Measurements from ENCODE around the gene HMGA1.

HMGA1 gene

GRCh38 chr6:34225551-34225950 is 11.1 kb upstream of the HMGA1 start:
- DNase-seq: no peak

DNA sequence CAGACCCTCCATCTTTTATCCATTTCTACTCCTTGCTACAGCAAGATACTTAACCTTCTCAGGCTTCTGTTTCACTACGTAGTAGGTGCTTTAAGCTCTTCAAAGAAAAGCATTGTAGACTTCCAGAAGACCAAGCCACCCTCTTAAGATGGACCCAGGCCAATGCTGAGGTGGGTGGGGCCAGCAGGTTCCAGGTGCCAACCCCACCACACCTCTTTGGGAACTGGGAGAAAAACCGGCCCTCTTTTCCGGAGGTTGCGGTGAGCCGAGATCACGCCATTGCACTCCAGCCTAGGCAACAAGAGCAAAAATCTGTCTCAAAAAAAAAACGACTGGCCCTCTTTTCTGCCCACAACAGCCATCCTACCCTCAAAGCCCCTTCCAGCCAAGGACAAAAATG is 10.6 kb upstream of the HMGA1 start:
- DNase-seq: no peak

DNA sequence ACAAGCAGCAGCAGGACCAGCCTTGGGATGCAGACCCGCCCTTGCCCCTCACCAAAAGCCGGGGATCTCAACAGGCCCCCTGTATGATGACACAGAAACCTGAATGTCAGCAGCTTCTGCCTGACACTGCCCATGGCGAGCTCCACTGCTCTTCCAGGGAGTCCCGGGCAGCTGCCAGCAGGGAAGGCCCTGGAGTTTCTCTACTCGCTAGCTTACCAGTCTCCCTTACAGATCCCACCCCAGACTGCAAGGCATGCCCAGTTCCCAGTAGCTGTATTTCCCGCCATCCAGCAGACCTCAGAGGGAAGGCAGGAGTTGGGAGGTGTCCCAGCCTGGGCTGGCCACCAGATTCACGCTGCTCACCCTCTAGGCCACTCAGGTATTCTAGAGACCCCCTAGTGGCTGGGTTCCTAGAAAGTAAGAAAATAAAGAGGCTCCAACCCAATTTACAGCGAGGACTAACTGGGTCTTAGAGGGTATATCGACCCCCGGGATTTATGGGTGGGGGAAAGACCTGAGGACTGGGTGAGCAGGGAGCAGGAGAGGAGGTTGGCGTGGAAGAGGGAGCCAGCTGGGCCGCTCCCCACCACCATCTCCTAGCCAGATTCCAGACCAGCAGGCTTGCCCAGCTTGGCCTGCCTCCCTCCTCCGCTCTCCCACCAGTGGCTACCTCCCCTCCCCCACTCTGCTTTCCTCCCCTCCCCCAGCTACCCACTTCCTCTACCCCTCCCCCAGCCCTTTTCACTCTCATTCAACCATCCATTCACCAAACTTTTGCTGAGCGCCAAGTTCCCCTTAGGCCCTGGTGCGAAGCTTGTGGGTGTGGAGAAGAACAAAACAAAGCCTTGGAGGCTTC is 9.7 kb upstream of the HMGA1 start:
- no peak for DNase-seq

DNA sequence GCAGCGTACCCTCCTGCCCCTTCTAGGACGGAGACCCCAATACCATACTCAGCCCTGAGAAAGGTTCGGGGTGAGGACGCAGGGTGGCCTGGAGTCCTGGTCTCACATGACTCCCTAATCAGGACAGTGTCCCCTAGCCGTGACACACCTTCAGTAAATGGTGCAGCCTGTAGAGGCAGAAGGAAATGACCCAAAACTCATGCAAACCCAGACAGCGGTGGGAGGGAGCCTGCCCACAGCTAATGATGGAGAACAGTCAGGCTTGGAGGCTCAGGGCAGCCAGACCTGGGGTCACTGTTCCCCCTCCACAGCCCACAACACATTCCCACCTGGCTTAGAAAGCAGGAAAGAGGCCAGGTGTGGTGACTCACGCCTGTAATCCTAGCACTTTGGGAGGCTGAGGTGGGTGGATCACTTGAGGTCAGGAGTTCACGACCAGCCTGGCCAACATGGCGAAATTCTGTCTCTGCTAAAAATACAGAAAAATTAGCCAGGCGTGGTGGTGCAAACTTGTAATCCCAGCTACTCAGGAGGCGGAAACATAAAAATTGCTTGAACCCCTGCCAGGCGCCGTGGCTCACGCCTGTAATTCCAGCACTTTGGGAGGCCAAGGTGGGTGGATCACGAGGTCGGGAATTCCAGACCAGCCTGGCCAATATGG is 8.8 kb upstream of the HMGA1 start:
- DNase-seq: no peak

DNA sequence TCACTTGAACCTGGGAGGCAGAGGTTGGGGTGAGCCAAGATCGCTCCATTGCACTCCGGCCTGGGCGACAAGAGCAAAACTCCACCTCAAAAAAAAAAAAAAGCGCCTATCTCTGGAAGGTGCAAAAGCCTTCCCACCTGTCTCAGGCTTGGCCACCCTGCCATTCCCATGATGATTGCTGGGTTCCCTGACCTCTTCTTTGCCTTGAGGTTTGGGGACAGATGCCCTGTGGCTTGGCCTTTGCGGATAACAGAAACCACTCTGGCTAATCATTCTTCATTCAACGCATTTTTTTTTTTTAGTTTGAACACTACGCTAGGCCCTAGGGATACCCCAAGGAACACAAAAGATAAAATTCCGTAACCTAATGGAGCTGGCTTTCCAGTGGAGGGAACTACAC is 6.8 kb upstream of the HMGA1 start:
- no peak for DNase-seq

DNA sequence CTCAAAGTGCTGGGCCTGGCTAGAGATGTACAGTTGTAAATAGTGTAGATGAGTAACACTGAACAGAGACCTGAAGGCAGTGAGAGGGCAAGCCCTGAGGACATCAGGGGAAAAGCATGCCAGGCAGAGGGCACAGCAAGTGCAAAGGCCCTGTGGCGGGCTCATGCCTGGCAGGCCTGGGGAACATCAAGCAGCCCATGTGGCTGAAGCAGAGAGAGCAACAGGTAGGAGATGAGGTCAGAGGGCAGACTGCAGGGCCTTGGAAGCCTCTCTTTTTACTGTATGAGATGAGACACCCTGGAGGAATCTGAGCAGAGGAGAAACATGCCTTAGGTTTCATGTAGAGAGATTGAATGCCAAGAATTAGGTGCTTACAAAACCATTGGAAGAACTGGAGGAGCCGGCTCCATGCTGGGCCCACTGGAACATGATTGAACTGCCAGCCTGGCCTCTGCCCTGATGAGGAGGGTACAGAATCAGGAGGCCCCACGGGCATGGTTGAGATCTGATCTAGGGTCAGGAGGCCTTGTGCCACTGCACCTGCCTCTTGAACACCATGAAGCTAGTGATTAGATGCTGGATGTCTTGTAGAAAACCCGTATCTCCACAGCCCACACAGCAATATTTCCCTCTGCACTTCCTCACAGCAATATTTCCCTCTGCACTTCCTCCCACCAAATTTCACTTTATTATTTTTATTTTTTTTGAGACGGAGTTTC is 5.9 kb upstream of the HMGA1 start:
- DNase-seq: no peak

- DNase-seq: no peak
These were observed 4.9 kb upstream of the HMGA1 start for GRCh38 chr6:34231566-34232336.

- no peak for DNase-seq
These were observed 3.8 kb upstream of the HMGA1 start for GRCh38 chr6:34232901-34233300.

GRCh38 chr6:34233867-34234266 is 2.8 kb upstream of the HMGA1 start:
- DNase-seq: no peak

DNA sequence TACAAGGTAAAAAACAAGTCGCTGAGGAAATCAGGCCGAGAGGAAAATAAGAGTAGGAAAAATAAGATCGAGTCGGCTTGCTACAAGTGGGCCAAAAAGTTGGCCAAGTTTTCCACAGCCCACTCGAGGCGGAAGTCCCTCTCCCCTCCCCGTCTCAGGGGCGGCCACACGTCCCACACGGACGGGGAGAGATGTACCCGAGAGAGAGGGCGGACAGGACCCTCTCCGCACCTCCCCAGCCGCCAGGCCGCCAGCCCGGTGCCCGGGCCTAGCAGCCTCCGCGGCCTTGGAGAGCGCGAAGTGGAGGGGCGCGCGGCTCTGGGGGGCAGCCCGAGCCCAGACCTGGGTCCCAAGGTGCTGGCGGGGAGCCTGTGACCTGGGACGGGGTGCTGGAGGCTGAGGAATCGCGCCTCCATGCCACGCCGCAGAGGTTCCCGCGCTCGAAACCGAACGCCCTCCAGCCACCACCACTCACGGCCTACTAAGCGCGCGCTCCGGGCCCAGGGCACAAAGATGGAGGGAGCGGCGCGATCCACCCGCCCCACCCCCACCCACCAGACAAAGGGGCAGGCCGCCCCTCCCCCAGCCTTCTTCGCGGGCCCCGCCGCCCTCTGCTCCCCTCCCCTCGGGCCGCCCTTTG is 1.9 kb upstream of the HMGA1 start:
- DNase-seq: no peak

DNA sequence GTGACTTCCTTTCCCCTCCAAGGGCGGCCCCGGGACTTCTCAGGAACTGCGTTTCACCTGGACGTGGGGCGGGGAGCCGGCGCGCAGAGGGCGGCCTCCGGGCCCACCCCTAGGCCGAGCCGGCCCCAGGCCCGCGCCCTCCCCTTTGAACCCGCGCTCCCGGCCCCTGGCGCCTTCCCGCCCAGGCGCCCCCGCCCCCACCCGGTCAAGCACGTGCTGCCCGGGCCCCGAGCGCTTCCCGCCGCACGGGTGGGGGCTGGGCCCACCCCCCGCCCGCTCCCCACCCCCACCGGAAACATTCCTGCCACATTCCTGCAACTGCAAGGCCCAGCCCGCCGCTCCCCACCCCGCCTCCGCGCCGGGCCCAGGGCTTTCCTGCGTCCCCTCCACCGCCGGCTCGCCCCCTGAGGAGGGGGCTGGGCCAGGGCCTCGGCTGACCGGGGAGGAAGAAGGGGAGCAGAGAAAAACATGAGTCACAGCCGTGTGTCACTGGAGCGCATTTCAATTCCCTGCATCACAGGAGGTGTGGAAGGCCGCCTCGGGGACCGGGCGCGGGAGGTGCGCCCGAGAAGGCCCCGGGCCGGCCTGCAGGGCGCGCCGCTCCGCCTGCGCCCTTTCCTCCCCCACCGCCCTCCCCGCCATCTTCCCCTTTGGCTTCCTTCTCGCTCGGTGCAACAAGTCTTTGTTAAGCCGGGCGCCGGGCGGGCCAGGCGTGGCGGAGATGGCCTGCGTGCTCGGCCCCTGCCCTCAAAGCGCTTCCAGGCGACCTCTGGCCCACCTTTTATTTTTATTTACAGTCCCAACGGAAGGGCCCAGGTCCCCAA is 1.2 kb upstream of the HMGA1 start:
- DNase-seq: peak; percentile 81

DNA sequence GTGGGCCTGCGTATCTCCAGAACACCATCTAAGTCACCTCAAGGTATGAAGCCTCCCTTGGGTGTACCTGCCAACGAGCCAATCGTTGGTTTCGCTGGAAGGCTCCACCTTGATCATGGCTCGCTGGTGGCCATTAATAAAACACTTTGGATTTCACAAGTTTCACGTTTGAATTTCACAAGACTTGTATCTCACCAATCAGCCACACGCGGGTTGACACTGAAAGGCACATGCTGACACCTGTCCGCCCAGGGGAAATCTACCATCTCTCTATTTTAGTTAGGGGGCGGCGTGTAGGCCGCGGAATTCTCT is 586 bp upstream of the HMGA1 start:
- DNase-seq: peak; percentile 71

DNA sequence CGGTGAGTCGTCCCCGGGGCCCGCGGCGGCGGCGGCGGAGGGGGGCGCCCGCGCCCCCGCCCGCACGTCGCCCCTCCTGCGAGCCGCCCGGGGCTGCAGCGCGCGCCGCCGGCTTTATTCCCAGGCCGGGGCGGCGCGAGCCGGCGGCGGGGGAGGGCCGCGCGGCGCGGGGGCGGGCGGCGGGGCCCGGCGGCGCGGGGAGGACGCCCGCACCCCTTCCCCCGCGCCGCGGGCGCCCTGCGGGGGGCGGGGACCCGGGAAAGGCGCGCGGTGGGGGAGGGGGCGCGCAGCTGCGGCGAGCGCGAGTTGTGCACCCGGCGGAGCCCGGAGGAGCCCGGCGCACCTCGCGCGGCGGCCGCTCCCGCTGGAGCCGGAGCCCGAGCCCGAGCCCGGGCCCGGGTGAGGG is 646 bp downstream of the HMGA1 start:
- no peak for DNase-seq

DNA sequence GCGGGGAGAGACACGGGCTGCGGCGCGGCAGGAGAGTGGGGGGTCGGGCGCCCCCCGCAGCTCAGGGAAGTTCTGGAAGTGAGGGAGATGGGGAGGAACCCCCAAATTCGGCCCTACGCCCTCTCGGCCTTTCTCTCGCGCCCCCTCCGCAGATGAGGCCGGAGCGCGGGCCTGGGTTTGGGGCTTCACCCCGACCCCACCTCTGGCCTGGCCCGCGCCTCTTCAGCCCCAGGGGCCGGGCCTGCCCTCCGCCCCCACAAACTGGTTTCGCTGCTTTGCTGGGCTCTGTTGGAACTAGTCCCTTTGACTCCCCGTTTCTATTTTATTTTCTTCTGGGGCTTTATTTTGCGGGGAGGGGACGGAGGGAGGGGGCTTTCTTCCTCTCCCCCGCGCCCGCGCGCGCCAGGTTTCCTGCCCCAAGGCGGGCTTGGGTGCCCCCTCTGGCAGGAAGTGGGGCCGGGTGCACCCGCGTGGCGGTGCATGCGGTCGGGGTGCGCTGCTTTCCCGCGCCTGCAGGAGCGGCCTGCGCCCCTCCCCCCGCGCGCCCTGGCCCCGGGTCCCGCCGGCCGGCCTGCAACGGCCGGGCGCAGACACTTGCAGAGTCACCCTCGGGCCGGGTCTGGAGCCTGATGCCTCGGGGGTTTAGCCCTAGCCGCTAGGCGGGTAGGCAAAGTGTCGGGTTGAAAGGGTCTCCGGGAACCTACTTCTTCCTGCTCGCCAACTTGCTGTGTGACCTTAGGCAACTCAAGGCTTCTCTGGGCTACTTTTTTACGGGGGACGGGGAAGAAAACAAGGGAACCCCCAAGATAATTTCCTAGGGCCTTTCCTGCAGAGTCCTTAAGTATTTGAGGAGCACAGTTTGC is 1.3 kb downstream of the HMGA1 start:
- DNase-seq: peak; percentile 53

- DNase-seq: no peak
These were observed 2.2 kb downstream of the HMGA1 start for GRCh38 chr6:34238585-34239499.

DNA sequence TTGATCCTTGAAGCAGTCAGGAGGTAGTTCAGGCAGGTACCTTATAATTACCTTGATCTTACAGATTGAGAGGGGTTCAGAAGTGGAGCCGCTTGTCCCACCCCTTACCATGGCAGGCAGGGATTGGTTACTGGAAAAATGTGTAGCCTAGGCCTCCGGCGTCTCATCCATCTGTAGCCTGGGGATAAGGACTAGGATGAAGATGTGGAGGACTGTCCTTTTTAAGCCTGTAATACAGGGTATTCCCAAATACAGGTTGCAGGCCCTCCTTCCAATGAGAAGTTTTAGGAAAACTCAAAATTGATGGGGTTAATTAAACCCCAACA is 2.8 kb downstream of the HMGA1 start:
- DNase-seq: no peak

DNA sequence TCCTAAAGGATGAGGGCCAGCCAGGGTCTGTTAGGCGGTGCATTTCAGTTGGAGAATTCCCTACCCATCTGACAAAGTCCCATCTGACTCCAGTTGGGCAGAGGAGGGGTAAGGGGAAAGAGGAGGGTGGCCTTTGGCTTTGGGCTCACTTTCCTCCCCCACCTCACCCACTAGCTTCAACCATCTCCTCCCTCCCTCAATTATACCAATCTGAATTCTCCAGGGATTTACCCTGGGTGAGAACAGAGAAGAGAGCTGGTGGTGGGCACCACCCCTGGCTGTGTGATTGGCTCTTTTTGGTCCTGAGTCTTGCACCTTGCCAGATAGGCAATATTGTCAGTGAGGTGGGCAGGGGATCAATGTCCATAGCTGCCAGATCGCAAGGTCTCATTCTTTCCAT is 3.2 kb downstream of the HMGA1 start:
- DNase-seq: no peak

DNA sequence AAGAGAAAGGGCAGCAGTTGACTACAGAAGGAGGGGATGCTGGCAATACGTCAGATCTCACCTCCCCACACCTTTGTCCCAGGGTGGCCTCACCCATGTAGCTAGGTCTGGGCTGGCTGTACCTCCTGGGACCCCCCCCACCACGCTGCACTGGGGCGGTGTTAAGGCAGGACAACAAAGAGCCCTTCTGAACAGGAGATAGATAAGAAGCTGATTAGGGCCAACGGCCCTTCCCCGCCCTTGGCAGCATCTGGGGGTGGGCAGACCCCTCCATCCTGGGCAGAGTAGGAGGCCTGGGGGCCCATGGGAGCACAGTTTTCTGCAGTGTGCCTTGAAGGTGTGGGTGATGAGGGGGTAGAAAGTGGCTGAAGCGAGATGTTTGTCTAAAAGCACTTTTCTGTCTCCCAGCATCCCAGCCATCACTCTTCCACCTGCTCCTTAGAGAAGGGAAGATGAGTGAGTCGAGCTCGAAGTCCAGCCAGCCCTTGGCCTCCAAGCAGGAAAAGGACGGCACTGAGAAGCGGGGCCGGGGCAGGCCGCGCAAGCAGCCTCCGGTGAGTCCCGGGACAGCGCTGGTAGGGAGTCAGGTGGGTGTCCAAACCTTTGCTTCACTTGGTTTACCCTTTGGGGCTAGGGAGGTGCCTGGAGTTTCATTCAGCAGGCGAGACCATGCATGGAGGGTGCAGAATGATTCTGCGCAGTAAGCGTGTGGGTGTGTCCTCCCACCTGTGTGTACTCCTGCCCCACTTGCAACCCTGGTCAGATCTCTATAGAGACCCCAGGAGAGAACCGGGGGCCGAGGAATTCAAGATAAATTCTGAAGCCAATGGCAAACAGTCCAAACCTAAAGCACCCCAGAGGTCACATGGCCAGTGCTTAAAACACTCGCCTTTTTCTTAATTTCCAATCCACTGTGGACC is 3.9 kb downstream of the HMGA1 start:
- DNase-seq: no peak
